Muscle of leg (tissue), 11 donors: ENCODE measurements around the gene GALK1. TPM values are rescaled to one million over a fixed set of nuclear protein-coding genes. Genes with fewer than 3 reads are reported as not detected.

Experiments
- DNase-seq: peaks from one replicate; pipeline ENCODE4 v3.0.0; 2013
- H3K27ac ChIP-seq: one replicate; pipeline ENCODE4 v1.5.1; 2013; ENCODE audit warnings: mild to moderate bottlenecking, low read length, control low read depth
- H3K27me3 ChIP-seq: one replicate; pipeline ENCODE4 v1.6.1; 2013; ENCODE audit warnings: low read length; ENCODE audit not compliant: control insufficient read depth, insufficient read depth
- H3K36me3 ChIP-seq: one replicate; pipeline ENCODE4 v1.6.1; 2013; ENCODE audit warnings: low read length; ENCODE audit not compliant: control insufficient read depth, insufficient read depth
- H3K4me1 ChIP-seq: one replicate; pipeline ENCODE4 v1.6.1; 2013; ENCODE audit warnings: low read length; ENCODE audit not compliant: control insufficient read depth, insufficient read depth
- H3K4me3 ChIP-seq: one replicate; pipeline ENCODE4 v1.5.1; 2013; ENCODE audit warnings: low read length, control low read depth
- H3K9me3 ChIP-seq: replicated peaks from 2 replicates; pipeline ENCODE4 v1.6.1; 2013; ENCODE audit warnings: low read depth, low read length; ENCODE audit not compliant: control insufficient read depth
- WGBS: methylation state at CpG from one replicate; pipeline ENCODE4 v1.1.5; 2013; ENCODE audit warnings: missing lambda C conversion rate; ENCODE audit not compliant: insufficient coverage; 5-methylcytosine and 5-hydroxymethylcytosine counted together
- polyA plus RNA-seq, 8 donors: library from polyadenylated mRNA; unstranded; fragments of 120-200 nt; gene quantifications; one replicate each; pipeline versions ENCODE4 v1.2.1 to v1.2.3, GENCODE V29; 2013; ENCODE audit warnings: inconsistent platforms in 1 of 8, low replicate concordance in 1 of 8; ENCODE audit not compliant: insufficient read length in 8 of 8, insufficient read depth in 1 of 8
- total RNA-seq: library from RNA; stranded (reverse); fragments of 120-200 nt; gene quantifications from one replicate; pipeline ENCODE4 v1.2.4, GENCODE V29; 2013

GALK1 gene
- total and polyA plus RNA-seq, 9 donors: 27.7 to 38.5 (median 31.8) TPM

DNA sequence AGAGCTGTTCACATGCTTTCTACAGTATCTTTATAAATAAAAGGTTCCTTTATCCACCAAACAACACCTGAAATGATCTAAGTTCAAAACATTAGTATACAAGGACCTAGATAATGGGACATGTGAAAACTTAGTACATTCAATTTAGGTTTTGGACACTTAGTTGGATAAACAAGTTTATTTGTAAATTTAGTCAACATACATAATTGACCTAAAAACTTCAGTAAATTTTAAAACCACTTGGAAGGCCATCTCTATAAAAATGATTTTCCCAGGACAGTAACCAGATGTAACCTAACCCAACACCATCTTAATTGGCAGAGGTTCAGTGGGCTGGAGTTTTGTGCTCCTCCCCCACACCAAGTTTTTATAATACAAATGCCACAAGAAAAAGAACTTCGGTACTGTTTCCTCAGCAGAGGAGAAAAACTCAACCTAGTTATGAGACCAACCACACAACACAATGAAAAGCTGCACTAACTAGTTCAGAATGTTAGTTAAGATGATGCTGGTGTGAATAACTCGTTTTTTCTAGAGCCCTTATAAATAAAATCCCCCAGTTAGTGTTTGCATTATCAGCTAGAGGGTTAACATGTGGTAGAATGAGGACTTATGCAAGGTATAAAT, 12.4 kb upstream of the GALK1 start:
- DNase-seq: peak; percentile 54
- no peaks in the 10 kb centered on the region for H3K9me3 ChIP-seq
- WGBS: no CpG with 5 or more reads among the region's 2 CpGs
- H3K4me1 ChIP-seq: peaks cover 43% of the 10 kb centered on the region
- H3K4me3 ChIP-seq: peak overlapping the region; percentile 73
- H3K27ac ChIP-seq: peak overlapping the region; percentile 44
- peaks cover 45% of the 10 kb centered on the region for H3K36me3 ChIP-seq
- H3K27me3 ChIP-seq: no peaks in the 10 kb centered on the region

- WGBS: 32% methylated on average over 3 of the region's 15 CpGs
- Histone ChIP-seq H3K27ac (peak overlapping the region; percentile 44), H3K27me3 (no peaks in the 10 kb centered on the region), H3K4me3 (peak overlapping the region; percentile 73), H3K9me3 (no peaks in the 10 kb centered on the region), H3K4me1 (peaks cover 48% of the 10 kb centered on the region), H3K36me3 (peaks cover 45% of the 10 kb centered on the region)
- DNase-seq: no peak
These were observed 11.6 kb upstream of the GALK1 start for GRCh38 chr17:75776386-75777295.

GRCh38 chr17:75774991-75775668, 10.1 kb upstream of the GALK1 start:
- no peak overlapping the region for H3K4me3 ChIP-seq
- peak; percentile 56 for DNase-seq
- peaks cover 45% of the 10 kb centered on the region for H3K36me3 ChIP-seq
- WGBS: 50% methylated on average over 1 of the region's 6 CpGs
- peaks cover 48% of the 10 kb centered on the region for H3K4me1 ChIP-seq
- peak overlapping the region; percentile 35 for H3K27ac ChIP-seq
- no peaks in the 10 kb centered on the region for H3K9me3 ChIP-seq
- H3K27me3 ChIP-seq: no peaks in the 10 kb centered on the region

GRCh38 chr17:75774471-75774990, 9.5 kb upstream of the GALK1 start:
- peaks cover 45% of the 10 kb centered on the region for H3K36me3 ChIP-seq
- H3K4me1 ChIP-seq: peaks cover 48% of the 10 kb centered on the region
- peak; percentile 37 for DNase-seq

DNA sequence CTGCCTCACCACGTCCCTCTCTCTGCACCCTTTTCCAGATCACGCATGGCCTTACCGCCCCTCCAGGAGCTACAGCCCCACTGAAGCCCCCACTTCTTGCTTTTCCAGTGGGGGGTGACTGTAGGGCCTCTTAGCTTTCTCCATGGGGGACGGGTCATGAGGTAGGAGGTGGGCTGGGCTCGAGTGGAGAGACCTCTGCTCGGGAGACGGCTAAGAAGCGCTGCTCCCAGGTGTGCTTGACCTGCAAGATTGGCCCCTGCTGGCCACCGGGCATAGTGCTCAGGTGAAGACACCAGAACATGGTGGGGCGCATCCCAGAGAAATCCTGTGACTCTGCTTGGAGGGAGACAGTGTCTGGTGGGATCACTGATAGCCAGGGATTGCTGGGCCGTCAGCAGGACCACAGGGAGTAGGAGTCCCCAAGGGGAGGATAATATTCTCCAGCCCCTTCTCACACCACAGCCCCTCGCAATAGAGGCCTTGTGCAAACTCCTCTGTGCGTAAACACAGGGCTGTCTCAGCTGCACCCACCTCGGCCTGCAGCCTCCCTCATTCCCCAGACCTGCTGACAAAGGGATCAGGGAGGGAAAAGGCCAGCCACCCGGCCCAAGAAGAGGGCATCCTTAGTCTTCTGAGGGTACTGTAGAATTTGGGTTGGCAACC, 8.9 kb upstream of the GALK1 start:
- 60% methylated on average over 8 of the region's 15 CpGs for WGBS
- peaks cover 48% of the 10 kb centered on the region for H3K4me1 ChIP-seq

More at GRCh38 chr17:75774471-75774990, 9.5 kb upstream of the GALK1 start:
- Histone ChIP-seq H3K27ac (peak overlapping the region; percentile 13), H3K4me3 (no peak overlapping the region), H3K9me3 (no peaks in the 10 kb centered on the region), H3K27me3 (no peaks in the 10 kb centered on the region)
- WGBS: 89% methylated on average over 3 of the region's 4 CpGs

GRCh38 chr17:75773121-75773807, 8.3 kb upstream of the GALK1 start:
- DNase-seq: no peak
- H3K36me3 ChIP-seq: peaks cover 38% of the 10 kb centered on the region
- H3K9me3 ChIP-seq: no peaks in the 10 kb centered on the region
- peaks cover 48% of the 10 kb centered on the region for H3K4me1 ChIP-seq
- no peaks in the 10 kb centered on the region for H3K27me3 ChIP-seq
- H3K27ac ChIP-seq: peak overlapping the region; percentile 83
- H3K4me3 ChIP-seq: no peak overlapping the region
- WGBS: 45% methylated on average over 7 of the region's 12 CpGs

More for the DNA sequence above, 8.9 kb upstream of the GALK1 start:
- Histone ChIP-seq H3K27me3 (no peaks in the 10 kb centered on the region), H3K4me3 (no peak overlapping the region), H3K36me3 (peaks cover 45% of the 10 kb centered on the region), H3K9me3 (no peaks in the 10 kb centered on the region), H3K27ac (peak overlapping the region; percentile 83)
- no peak for DNase-seq

DNA sequence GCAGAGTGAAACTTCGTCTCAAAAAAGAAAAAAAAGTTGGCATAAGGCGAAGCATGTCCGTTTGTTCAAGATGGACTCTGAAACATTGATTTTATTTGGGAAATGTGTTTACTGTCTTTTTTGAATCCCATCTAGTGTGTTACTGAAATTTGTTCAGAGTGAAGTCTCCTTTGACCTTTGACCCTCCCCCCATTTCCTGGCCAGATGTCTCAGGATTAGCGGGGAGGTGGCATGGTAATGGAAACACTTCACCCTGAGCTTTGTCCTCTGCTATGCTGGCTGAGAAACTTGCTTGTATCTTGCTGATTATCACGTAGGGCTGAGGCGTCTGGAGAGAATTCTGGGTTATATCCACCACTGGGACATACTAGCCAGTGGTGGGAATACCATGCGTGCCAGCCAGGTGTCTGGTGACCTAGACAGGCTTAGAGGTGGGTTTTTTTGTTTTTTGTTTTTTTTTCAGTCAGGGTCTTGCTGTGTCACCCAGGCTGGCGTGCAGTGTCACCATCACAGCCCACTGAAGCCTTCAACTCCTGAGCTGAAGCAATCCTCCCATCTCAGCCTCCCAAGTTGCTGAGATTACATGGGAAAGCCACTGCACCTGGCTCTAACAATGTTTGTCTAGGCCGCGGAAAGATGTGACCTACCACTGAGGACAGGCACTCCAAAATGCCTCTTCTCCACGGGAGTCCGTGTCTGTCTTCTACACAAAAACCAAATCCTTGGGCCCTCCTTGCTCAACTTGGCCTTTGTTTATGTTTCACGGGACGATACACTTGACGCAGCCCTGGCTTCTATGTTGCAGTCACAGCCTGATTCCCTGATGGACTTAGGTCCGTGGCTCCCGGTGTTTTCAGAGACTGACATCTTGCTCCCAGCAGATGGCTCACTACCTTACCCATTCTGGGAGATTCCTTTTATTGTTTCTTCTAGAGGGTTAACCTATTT, 6.6 kb upstream of the GALK1 start:
- WGBS: 67% methylated on average over 9 of the region's 17 CpGs
- no peak for DNase-seq
- Histone ChIP-seq H3K9me3 (no peaks in the 10 kb centered on the region), H3K27me3 (no peaks in the 10 kb centered on the region), H3K36me3 (peaks cover 30% of the 10 kb centered on the region), H3K4me1 (peaks cover 44% of the 10 kb centered on the region), H3K4me3 (no peak overlapping the region), H3K27ac (no peak overlapping the region)

- no peak overlapping the region for H3K4me3 ChIP-seq
- WGBS: no CpG with 5 or more reads among the region's 3 CpGs
- H3K27me3 ChIP-seq: no peaks in the 10 kb centered on the region
- peaks cover 31% of the 10 kb centered on the region for H3K4me1 ChIP-seq
- no peak for DNase-seq
- no peak overlapping the region for H3K27ac ChIP-seq
- H3K9me3 ChIP-seq: no peaks in the 10 kb centered on the region
- peaks cover 11% of the 10 kb centered on the region for H3K36me3 ChIP-seq
These were observed 4.5 kb upstream of the GALK1 start for GRCh38 chr17:75769536-75769935.
